PC-3 (cell line): Measurements from ENCODE around the gene GEMIN8.

Experiments
- CTCF ChIP-seq: fragments of 300-600 bp; sonication (generic); conservative IDR thresholded peaks from 2 replicates; pipeline ENCODE4 v1.5.1; 2017; ENCODE audit warnings: antibody characterized with exemption, low read depth, mild to moderate bottlenecking, low read length
- EZH2 ChIP-seq: fragments of 300-600 bp; sonication (generic); IDR thresholded peaks from one replicate; pipeline ENCODE4 v1.6.1; 2017; ENCODE audit warnings: antibody characterized with exemption, mild to moderate bottlenecking, low read length; ENCODE audit not compliant: unreplicated experiment

GRCh38 chrX:14038375-14039085, 8.8 kb upstream of the GEMIN8 start:
- TF ChIP-seq EZH2, result no peak
- TF ChIP-seq CTCF, result no peak
